H54 (cell line): ENCODE results near the gene GIT1.

Experiments
- DNase-seq: peaks from one replicate; pipeline ENCODE4 v3.0.0; 2011; ENCODE audit warnings: low spot score, mixed read lengths; ENCODE audit not compliant: insufficient read length
- FAIRE-seq: peaks from 3 replicates; lab custom pipeline; 2011; peaks lifted over from hg19 to GRCh38; lab: Jason Lieb, UNC
- POLR2A ChIP-seq: IDR thresholded peaks from 2 replicates; pipeline ENCODE4 v1.6.1; 2011; ENCODE audit warnings: low read depth, mild to moderate bottlenecking, low read length

Gene GIT1

DNA sequence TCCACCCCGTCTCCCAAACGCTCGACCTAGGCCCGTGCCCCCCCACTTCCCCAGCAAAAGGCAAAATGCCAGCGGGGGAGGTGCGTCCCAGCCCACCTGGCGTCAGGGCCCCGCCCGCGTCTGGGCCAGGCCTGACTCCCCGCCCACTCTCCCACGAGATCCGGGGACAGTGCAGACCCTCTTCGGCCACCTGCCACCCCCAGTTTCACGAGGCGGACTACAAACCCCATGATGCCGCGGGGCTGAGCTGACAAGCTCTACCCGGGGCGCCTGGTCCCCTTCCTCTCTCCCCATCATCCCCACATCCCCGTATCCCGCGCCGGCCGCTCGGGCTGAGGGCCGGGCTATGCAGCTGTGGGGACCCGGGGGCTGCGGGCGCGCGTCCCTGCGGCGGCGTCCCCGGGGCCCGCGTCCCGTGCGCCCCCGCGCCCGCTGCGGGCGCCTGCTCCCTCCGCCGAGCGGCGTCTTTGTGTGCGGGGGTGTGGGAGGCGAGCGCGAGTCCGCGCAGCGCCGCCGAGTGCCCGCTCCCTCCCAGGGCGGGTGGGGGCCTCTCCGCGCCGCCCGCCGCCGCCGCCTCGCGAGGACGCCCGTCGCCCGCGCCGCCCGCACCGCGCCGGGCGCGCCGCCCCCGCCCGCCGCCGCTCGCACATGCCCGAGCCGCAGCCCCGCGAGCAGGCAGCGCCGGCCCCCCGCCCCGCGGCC lies 3.6 kb upstream of the GIT1 start, which contains the start of gene ANKRD13B:
ANKRD13B (plus strand) TSS at position 283 of the 702 bp plus-strand sequence. CDS start 490 bp downstream, outside the sequence.
- no peak for DNase-seq
- FAIRE-seq: no peak
- TF ChIP-seq POLR2A: no peak

DNA sequence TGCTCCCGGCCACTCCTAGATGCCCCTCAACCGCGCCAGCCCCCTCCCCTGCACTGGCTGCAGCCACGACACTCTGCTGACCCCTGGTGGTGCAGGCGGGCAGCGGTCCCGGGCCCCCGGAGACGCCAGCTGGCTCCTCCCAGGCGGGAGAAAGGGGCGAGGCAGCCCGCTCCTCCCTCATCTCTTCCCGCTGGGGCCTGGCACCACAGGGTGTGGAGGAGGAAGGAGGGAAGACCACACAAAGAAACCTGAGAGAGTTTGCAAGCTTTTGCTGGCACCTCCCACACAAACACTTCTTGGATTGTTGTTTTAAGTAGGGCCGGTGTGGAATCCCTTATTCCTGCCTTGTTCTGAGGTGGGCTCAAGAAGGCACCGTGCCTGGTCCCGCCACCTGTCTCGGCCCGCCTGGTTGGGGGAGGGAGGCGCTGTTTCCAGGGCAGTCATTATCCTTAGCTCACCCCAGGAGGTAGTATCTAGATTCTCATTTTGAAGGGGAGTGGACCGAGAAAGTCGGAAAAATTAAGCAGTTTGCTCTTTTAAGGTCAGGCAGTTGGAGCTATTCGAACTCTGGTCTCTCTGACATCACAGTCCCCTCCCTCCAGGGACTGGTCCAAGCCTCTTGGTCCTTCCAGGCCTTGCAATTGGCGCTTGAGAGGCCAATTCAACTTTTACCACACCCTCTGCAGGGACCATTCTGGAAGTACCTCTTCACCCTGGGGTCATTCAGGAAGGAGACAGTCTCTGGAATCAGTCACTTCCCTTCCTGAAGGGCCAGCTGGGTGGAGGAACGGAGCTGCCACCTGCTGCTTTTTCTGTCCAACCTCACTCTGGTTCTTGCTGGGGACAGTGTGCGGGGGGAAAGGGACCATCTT lies 2.5 kb upstream of the GIT1 start:
- FAIRE-seq (no peak), DNase-seq (peak; percentile 83)
- no peak for TF ChIP-seq POLR2A

DNA sequence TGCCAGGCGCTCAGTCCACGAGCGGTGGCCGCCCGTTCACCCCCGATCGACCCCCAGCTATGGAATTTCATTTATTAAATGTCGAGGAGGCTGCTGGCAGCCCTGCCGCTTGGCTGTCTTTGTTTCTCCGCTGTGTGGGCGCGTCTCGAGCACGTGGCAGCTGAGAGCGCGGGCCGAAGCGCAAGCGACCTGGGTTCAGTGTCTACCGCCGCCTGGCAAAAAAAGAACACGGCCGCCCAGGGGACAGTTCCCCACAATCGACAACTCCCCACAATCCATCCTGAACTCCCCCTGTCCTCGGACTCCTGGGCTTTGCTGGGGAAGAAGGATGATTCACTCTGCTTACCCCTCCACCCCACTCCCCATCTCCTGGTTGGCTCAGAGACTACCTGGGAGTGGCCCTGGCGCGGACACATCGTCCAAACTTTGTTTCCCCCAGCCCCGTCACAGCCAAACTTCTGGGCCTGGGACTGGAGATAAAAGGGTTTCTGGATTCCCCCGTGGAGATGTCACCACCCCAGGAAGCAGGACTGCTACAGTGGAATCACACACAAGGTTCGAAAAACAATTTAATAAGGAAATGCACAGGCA lies 1.8 kb upstream of the GIT1 start:
- DNase-seq: peak; percentile 50
- TF ChIP-seq POLR2A: no peak
- no peak for FAIRE-seq

DNA sequence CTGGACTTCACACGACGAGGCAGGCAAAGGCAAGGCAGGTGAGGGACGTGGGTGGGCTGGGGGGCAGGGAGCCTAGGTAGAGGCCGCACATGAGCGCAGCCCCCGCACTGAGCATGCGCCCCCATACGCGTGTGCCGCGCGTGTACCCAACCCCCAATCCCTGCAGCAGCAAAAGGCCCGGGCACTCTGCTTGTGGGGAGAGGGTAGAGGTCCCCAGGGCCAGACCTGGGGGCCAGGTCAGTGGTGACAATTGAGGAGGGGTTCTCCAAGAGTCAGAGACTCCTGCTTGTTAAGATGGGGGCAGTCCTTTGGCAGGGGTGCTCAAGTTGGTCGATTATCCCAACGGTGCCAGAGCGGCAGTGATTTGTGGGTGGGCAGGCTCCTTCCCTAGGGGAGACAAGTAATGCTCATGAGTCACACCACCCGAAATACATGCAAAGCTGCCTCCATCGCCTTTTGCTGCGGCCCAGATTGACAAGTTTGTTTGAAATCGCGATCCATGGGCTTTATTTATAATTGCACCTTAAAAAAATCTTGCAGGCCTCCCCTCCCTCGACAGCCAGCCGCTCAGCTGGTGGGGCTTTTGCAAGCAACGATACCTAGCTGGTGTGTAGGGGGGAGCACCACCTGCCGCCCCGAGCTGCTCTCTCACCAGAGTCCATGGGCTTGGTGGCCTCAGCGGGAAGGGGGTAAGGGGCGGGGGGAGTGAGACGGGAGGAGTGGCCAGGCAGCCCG lies 1.1 kb upstream of the GIT1 start:
- peak; percentile 42 for DNase-seq
- no peak for TF ChIP-seq POLR2A
- FAIRE-seq: no peak

DNA sequence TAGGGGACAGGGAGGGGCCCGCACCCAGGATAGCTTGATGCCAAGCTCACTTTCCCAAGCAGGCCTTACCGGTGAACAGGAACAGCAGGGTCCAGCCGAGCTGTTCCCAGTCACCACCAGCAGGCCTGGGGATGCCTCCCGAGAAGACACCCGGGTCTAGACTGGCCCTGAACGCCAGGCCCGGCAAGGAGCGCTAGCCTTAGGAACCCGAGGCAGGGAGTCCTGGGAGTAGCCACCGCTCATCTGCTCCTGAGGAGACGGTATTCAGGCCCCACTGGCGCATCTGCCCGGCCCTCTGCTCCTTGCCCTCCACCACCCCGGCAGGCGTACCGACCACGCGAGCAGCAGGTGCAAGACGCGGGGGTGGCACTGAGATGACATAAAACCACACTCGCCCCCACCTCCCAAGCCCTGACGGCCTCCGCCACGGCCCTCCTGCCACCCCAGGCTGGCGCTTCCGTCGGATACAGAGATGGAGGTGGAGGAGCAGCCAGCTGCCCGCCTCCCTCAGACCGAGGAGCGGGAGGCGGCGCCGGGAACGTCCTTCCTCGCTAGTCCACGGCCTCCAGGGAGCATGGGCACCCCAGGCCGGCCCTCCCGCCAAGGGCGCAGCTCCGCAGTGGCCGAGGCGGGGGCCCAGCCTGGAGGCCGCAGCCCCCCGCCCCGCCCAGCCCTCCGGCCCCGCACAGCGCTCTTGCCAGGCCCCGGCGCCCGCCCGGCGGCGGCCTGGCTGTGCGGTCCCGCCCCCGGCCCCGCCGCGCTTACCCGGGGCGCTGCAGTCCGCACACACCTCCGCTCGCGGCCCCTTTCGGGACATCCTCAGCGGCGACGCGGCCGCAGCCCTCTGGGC lies 661 bp downstream of the GIT1 start:
- TF ChIP-seq POLR2A: no peak
- no peak for FAIRE-seq
- DNase-seq: peak; percentile 35

DNA sequence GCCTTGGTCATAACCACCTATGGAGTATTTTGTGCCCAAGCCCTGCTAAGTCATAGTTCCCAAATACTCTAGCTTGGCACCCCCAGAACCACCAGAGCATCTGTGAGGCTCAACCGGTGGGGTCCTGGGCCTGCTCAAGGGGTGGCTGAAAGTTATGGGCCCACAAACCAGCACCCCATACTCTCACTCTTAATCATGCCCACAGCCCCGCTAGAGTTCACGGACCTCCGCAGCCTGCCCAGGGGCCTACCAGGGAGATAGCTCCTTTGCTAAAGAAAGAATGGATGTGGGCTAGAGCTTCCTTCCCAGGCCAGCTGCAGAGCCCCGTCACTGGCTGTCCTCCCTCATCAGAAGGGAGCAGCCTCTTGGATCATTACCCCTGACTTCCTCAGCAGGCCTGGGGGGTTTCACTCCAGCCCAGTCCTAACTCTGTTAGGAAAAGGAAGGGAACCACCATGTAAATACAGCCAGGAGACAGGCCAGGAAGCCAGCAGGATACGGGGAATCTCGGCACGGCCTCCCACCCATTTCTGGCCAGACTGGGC lies 1.4 kb downstream of the GIT1 start:
- no peak for FAIRE-seq
- no peak for TF ChIP-seq POLR2A
- DNase-seq: no peak

DNA sequence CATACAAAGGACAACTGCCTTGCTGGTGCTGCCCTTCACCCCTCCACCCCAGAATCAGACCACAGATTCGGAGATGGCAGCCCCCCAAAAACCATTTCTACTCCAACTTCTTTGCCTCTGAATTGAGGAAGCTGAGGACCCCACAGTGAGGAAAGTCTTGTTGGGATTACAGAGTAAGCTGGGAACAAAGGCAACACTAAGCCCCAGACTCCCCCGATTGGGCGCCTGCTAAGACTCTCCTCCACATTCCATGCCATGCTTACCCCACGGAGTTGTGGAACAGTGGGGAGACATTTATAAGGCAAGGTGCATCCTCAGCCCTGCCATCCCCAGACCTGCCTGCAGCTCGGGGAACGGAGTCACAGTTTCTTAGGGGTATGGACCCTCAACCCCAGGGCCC lies 1.9 kb downstream of the GIT1 start:
- FAIRE-seq: no peak

DNA sequence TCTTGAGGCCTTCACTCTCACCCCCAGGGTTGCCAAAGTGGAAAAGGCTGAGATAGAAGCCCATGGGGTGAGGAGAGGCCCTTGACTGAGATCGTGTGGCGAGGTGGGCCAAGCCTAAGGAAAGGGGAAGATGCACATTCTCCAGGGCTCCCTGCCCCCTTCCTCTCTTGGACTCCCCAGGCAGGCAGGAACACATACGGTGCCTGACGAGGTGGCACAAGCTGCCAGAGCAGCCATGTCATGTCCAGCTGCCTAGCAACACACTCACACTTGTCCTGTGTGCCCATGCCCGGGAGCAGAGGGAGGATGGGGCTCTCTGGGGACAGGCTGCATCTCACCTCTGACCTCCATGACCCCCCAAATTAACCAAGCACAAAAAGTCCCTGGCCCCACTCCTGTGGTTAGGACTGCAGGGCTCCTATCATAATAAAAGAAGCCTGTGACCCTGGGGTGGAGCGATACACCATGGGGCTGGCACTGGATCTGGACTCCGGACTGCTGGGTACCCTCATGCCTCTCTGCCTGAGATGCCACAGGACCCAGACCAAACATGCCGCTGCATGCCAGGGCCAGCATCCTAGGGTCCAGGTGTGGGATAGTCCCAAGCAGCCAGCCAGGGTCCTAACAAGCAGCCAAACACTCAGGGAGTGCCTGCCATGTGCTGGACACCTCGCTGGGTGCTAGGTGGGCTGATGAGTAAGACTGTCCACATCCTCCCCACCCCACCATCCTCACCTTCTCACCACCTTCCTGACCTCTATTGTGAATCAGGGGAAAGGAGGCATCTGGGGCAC lies 2.6 kb downstream of the GIT1 start:
- no peak for TF ChIP-seq POLR2A
- DNase-seq (no peak), FAIRE-seq (no peak)

More for the DNA sequence above, 1.9 kb downstream of the GIT1 start:
- DNase-seq: no peak
- TF ChIP-seq POLR2A: no peak

DNA sequence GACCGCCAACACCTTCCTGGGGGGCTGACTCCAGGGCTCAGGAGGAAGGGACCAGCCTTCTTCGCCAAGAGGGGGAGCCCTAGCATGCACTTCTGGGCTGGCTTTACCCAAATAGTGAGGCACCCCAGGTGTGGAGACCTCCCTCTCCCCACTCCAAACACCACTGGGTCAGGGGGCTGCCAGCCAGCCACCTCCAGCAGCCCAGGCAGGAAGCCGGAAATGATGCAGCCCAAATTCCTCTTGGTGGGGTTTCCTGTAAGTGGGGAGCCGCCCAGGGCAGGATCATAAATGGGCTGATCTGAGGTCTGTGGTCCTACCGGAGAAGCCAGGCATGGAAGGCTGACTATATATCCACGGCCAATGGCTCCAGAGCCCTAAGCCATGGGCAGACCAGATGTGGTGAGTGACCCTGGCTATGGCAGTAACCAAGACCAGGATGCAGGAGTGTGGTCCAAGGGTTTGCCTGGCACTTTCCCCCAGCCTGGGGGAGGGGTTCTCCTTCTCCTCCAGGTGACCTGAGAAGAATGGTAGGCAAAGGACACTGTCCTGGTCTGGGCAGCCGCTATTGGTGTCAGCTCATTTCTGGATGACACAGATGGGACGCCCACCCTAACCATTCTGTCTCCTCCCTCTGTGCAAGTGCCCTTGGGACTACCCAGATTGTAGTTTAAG lies 4.2 kb downstream of the GIT1 start:
- FAIRE-seq (no peak), DNase-seq (no peak)
- no peak for TF ChIP-seq POLR2A

DNA sequence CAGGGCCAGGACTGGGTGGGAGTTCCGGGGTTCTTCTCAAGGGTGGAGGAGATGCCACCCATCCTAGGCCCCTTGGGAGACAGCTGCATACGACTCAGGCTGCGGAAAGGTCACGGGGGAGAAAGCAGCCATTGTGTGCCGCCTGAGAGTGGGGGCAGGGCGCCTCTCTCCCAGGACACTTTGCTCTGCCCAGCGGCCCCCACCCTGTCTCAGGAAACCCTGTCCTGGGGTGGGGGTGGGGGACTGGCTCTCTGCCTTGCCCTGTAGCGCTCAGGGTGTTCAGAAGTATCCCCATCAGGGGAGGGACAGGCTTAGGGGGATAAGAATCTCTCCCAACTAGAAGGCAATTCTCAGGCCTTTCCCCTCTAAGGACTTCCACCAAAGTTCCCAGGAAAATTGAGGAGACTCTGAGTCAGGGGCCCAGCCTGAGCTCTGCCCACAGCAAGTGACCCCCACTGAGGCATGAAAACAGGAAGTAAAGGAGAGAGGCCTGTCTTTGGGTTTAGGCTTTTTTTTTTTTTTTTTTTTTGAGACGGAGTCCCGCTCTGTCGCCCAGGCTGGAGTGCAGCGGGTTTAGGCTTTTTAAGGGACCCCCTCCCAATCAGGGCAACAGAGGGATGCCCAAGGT lies 4.9 kb downstream of the GIT1 start:
- TF ChIP-seq POLR2A: no peak
- no peak for FAIRE-seq
- DNase-seq: no peak
